ENCODE results near the gene FAAP100. TPM values are rescaled to one million over a fixed set of nuclear protein-coding genes. Genes with fewer than 3 reads are reported as not detected.

FAAP100 gene
- total and polyA plus RNA-seq, 3 experiments from 2014 or later = 19.2 to 55.3 (median 52.5) TPM

DNA sequence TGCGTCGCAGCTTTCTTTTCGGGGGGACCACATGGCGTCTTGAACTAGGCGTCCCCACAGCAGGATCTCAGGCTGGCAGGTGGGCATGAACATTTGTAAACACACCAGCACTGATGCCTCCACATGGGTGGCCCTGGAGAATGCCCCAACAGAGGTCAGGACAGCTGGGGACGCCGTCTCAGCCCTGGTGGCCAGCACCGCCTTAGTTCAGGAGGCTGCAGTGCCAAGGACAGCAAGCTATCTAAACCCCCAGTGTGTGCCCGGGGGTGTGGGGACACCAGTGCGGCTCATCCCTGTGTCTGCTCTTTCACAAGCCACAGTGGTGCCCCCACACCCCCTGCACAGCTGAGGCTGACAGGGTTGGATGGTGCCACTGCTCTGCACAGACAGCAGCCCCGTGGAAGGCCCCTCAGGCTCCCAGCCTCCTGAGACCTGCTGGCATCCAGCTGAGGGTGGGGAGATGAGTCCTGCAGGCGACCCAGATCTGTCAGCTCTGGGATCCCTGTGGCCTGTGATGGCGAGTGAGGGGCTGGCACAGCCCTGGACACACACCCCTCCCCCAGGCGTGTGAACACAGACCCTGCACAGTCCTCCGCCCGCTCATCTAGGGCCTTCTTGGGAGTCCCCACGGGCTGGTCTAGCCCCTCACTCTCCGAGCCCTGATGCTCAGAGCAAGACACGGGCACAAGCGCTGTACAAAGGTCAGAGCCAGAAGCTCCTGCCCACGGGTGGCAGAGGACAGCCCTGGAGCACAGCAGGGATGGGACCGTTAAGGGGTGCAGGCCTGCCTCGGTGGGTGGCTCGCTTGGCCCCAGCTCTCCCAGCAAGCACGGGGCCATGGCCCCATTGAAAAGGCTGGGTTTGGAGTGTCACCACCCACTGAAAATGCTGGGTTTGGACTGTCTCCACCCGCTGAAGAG, 13.2 kb downstream of the FAAP100 start:
- POLR2A ChIA-PET = no interaction called here
- Mint-ChIP-seq H3K4me1 (peaks cover 0 to 1% (median 0%) of the 10 kb centered on the region in 3 donors), H3K9me3 (no peaks in the 10 kb centered on the region), H3K27ac (no peak overlapping the region), H3K27me3 (peaks cover 5 to 20% of the 10 kb centered on the region in 2 donors), H3K36me3 (peaks cover 0 to 37% (median 2%) of the 10 kb centered on the region in 3 donors), H3K4me3 (no peak overlapping the region)
- Histone ChIP-seq H3K27ac (ENCODE audit: low read depth, low read length) (no peak overlapping the region), H3K9me3 (ENCODE audit: low read length) (no peaks in the 10 kb centered on the region), H3K36me3 (ENCODE audit: insufficient read depth, low read length) (no peaks in the 10 kb centered on the region), H3K27me3 (ENCODE audit: insufficient read depth, low read length, poor library complexity, severe bottlenecking) (peaks cover 6% of the 10 kb centered on the region), H3K4me3 (ENCODE audit: low read length) (no peak overlapping the region), H3K4me1 (ENCODE audit: insufficient read depth, low read length) (no peaks in the 10 kb centered on the region)
- no peak for DNase-seq
- CTCF ChIA-PET = no interaction called here

DNA sequence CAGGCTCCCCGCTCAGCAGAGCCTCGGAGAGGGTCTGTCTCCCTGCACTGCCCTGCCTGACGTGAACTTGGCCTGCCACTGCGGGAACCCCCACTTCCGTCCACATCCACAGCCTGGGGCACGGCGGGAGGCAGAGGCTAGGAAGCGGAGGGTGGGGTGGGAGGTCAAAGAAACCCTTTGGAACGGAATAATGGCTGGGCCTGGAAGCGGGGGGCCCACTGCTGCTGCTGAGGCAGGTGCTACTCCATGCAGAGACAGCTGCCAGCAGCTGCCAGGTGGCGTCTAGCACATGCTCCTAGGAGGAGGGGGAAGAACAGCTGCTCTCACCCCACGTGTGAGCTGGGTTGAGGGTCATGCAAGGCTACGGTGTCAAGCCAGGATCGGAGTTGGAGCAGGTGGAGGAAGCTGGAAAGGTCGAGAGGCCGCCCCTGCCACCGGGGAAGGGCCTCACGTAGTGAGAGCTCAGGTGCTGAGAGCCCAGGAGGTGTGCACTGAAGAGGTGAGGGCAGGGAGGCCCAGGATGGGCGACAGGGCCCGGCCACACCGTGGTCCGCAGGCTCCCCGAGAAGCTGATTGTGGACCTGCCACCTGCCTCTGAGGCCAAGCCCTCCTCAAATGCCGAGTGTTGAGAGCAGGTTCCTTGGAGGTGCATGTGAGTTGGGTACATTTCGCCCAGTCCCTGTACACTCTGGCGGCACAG, 14.1 kb downstream of the FAAP100 start:
- H3K27me3 ChIP-seq (ENCODE audit: insufficient read depth, low read length, poor library complexity, severe bottlenecking) = peaks cover 6% of the 10 kb centered on the region
- Mint-ChIP-seq H3K27ac (no peak overlapping the region), H3K36me3 (peaks cover 0 to 29% (median 2%) of the 10 kb centered on the region in 3 donors), H3K27me3 (peaks cover 5 to 20% of the 10 kb centered on the region in 2 donors), H3K4me1 (peaks cover 0 to 1% (median 0%) of the 10 kb centered on the region in 3 donors), H3K9me3 (no peaks in the 10 kb centered on the region), H3K4me3 (peak overlapping the region in 1 of 7 donors; percentile 52)
- H3K36me3 ChIP-seq (ENCODE audit: insufficient read depth, low read length) = no peaks in the 10 kb centered on the region
- ChIA-PET CTCF (interaction anchor here (1.1 kb wide), 1 partner anchor 19 kb away, joined by 4 read pairs; no protein-coding TSS in a partner anchor), POLR2A (no interaction called here)
- H3K27ac ChIP-seq (ENCODE audit: low read depth, low read length) = no peak overlapping the region
- H3K4me3 ChIP-seq (ENCODE audit: low read length) = no peak overlapping the region
- no peaks in the 10 kb centered on the region for H3K4me1 ChIP-seq (ENCODE audit: insufficient read depth, low read length)
- no peak for DNase-seq
- H3K9me3 ChIP-seq (ENCODE audit: low read length) = no peaks in the 10 kb centered on the region

DNA sequence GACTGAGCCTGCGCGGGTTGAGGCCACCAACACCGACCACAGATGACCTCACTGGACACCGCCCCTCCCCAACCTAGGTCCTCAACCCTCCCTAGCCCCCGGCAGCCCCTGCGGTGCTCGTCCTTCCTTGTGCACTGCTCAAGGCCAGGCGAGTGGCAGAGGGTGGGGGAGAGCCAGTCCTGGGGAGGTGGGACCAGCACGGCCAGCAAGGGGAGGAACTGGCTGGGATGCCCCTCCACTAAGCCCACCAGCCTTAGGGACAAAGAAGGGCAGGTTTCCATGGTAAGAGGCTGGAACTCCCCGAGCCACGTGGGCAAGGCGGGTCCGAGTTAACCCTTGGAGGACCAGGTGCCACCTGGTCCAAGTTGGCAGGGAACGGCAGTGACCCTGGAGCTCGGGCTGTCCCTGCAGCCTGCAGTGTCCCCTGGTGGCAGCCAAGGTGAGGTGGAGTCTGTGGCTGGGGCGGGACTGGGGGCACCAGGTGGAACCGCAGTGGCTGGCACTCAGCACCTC, 14.8 kb downstream of the FAAP100 start:
- DNase-seq = peak in 1 of 5 donors; percentile 29

DNA sequence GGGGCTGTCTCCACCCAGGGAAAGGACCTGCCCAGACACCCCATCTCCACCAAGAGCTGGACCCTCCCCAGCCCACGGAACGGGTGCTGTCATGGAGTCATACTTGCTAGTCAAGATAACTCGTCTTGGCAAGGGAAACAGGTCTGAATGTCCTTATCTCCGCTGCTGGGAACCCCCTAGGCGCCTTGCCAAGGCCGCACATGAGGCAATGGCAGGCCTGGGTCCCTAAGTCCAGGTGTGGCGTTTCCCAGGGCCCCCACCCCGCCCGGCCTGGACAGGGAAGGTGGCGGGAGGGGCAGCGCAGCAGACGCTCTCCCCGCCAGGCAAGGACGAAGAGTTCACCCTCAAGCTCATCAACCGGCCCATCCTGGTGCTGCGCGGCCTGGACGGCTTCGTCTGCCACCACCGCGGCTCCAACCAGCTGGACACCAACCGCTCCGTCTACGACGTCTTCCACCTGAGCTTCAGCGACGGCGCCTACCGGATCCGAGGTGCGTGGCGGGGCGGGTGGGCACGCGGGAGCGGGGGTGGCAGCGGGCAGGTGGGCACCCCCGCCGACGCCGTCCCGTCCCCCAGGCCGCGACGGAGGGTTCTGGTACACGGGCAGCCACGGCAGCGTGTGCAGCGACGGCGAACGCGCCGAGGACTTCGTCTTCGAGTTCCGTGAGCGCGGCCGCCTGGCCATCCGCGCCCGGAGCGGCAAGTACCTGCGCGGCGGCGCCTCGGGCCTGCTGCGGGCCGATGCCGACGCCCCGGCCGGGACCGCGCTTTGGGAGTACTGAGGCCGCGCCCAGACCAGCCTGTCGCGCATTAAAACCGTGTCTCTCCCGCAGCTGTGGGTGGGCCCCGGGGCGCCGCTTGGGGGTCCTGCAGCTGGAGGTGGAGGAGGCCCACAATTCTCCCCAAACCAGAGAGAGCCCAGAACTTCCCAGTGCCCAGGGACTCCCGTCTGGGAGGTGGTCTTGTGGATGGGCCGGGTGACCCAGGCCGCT, 15.6 kb downstream of the FAAP100 start:
- Mint-ChIP-seq H3K27me3 (peaks cover 5 to 20% of the 10 kb centered on the region in 2 donors), H3K27ac (peak overlapping the region in 1 of 8 donors; percentile 39), H3K9me3 (no peaks in the 10 kb centered on the region), H3K4me1 (peaks cover 0 to 1% (median 0%) of the 10 kb centered on the region in 3 donors), H3K36me3 (peaks cover 0 to 18% (median 2%) of the 10 kb centered on the region in 3 donors), H3K4me3 (no peak overlapping the region)
- peaks cover 6% of the 10 kb centered on the region for H3K27me3 ChIP-seq (ENCODE audit: insufficient read depth, low read length, poor library complexity, severe bottlenecking)
- H3K9me3 ChIP-seq (ENCODE audit: low read length) = no peaks in the 10 kb centered on the region
- H3K4me3 ChIP-seq (ENCODE audit: low read length) = no peak overlapping the region
- H3K36me3 ChIP-seq (ENCODE audit: insufficient read depth, low read length) = no peaks in the 10 kb centered on the region
- DNase-seq = no peak
- H3K27ac ChIP-seq (ENCODE audit: low read depth, low read length) = no peak overlapping the region
- ChIA-PET POLR2A (interaction anchor here (0.8 kb wide), 1 partner anchor 17 kb away, joined by 3 read pairs; no protein-coding TSS in a partner anchor), CTCF (interaction anchor here (1.1 kb wide), 1 partner anchor 18 kb away, joined by 4 read pairs; no protein-coding TSS in a partner anchor)
- no peaks in the 10 kb centered on the region for H3K4me1 ChIP-seq (ENCODE audit: insufficient read depth, low read length)

More for the DNA sequence above, 14.8 kb downstream of the FAAP100 start:
- peaks cover 0 to 1% (median 0%) of the 10 kb centered on the region in 3 donors for H3K4me1 Mint-ChIP-seq
- H3K4me3 Mint-ChIP-seq = no peak overlapping the region
- H3K4me1 ChIP-seq (ENCODE audit: insufficient read depth, low read length) = no peaks in the 10 kb centered on the region
- H3K36me3 Mint-ChIP-seq = peaks cover 0 to 23% (median 2%) of the 10 kb centered on the region in 3 donors
- POLR2A ChIA-PET = no interaction called here
- H3K27me3 ChIP-seq (ENCODE audit: insufficient read depth, low read length, poor library complexity, severe bottlenecking) = peaks cover 6% of the 10 kb centered on the region
- H3K36me3 ChIP-seq (ENCODE audit: insufficient read depth, low read length) = no peaks in the 10 kb centered on the region
- CTCF ChIA-PET = interaction anchor here (1.1 kb wide), 1 partner anchor 19 kb away, joined by 4 read pairs; no protein-coding TSS in a partner anchor
- no peaks in the 10 kb centered on the region for H3K9me3 Mint-ChIP-seq
- H3K27ac Mint-ChIP-seq = no peak overlapping the region
- H3K4me3 ChIP-seq (ENCODE audit: low read length) = no peak overlapping the region
- H3K27me3 Mint-ChIP-seq = peaks cover 5 to 20% of the 10 kb centered on the region in 2 donors
- no peaks in the 10 kb centered on the region for H3K9me3 ChIP-seq (ENCODE audit: low read length)
- no peak overlapping the region for H3K27ac ChIP-seq (ENCODE audit: low read depth, low read length)

DNA sequence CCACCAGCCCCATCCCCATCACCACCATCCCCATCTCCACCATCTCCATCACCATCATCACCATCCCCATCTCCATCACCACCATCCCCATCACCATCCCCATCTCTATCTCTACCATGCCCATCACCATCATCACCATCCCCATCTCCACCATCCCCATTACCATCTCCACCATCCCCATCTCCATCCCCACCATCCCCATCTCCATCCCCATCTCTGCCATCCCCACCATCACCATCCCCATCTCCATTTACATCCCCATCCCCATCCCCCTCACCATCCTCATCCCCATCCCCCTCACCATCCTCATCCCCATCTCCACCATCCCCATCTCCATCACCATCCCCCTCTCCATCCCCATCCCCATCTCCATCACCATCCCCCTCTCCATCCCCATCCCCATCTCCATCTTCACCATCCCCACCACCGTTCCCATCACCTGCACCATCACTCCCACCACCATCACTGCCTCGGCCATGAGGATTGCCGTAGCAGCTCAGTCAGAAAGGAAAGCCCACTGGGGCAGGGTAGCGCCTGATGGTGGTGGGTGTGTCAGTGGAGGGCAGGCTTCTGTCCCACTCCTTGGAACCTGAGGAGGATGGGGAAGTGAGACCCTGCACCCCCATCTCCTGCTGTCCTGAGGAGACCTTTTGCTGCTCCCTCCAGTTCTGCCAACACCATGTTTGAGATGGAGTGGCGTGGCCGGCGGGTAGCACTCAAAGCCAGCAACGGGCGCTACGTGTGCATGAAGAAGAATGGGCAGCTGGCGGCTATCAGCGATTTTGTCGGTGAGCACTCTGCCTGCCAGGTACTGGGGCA, 16.5 kb downstream of the FAAP100 start:
- Mint-ChIP-seq H3K27ac (peak overlapping the region in 1 of 8 donors; percentile 39), H3K9me3 (no peaks in the 10 kb centered on the region), H3K36me3 (peaks cover 0 to 9% (median 2%) of the 10 kb centered on the region in 3 donors), H3K27me3 (peaks cover 5 to 20% of the 10 kb centered on the region in 2 donors), H3K4me1 (peaks cover 0 to 1% (median 0%) of the 10 kb centered on the region in 3 donors), H3K4me3 (no peak overlapping the region)
- peaks cover 6% of the 10 kb centered on the region for H3K27me3 ChIP-seq (ENCODE audit: insufficient read depth, low read length, poor library complexity, severe bottlenecking)
- H3K27ac ChIP-seq (ENCODE audit: low read depth, low read length) = no peak overlapping the region
- H3K4me3 ChIP-seq (ENCODE audit: low read length) = no peak overlapping the region
- no peaks in the 10 kb centered on the region for H3K4me1 ChIP-seq (ENCODE audit: insufficient read depth, low read length)
- ChIA-PET POLR2A (interaction anchor here (0.8 kb wide), 1 partner anchor 16 kb away, joined by 3 read pairs; no protein-coding TSS in a partner anchor), CTCF (no interaction called here)
- H3K9me3 ChIP-seq (ENCODE audit: low read length) = no peaks in the 10 kb centered on the region
- DNase-seq = no peak
- H3K36me3 ChIP-seq (ENCODE audit: insufficient read depth, low read length) = no peaks in the 10 kb centered on the region

DNA sequence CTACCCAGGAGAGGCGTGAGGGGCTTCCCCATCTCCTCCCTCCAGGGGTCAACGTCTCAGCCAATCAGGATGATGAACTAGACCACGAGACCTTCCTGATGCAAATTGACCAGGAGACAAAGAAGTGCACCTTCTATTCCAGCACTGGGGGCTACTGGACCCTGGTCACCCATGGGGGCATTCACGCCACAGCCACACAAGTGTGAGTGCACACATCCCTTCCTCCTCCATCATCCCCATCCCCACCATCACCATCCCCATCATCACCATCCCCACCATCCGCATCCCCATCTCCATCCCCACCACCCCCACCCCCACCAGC, 17.2 kb downstream of the FAAP100 start:
- H3K27me3 Mint-ChIP-seq = peaks cover 5 to 20% of the 10 kb centered on the region in 2 donors
- POLR2A ChIA-PET = no interaction called here
- no peak overlapping the region for H3K4me3 Mint-ChIP-seq
- no peaks in the 10 kb centered on the region for H3K9me3 ChIP-seq (ENCODE audit: low read length)
- H3K27me3 ChIP-seq (ENCODE audit: insufficient read depth, low read length, poor library complexity, severe bottlenecking) = peaks cover 6% of the 10 kb centered on the region
- CTCF ChIA-PET = no interaction called here
- H3K4me1 Mint-ChIP-seq = peaks cover 0 to 1% (median 0%) of the 10 kb centered on the region in 3 donors
- no peaks in the 10 kb centered on the region for H3K9me3 Mint-ChIP-seq
- H3K4me3 ChIP-seq (ENCODE audit: low read length) = no peak overlapping the region
- DNase-seq = no peak
- H3K4me1 ChIP-seq (ENCODE audit: insufficient read depth, low read length) = no peaks in the 10 kb centered on the region
- no peak overlapping the region for H3K27ac Mint-ChIP-seq
- H3K36me3 Mint-ChIP-seq = peaks cover 0 to 4% (median 2%) of the 10 kb centered on the region in 3 donors
- no peaks in the 10 kb centered on the region for H3K36me3 ChIP-seq (ENCODE audit: insufficient read depth, low read length)
- H3K27ac ChIP-seq (ENCODE audit: low read depth, low read length) = no peak overlapping the region

Data from CD8-positive, alpha-beta memory T cell (primary cell).